GM19455 (cell line): ENCODE results near the gene ZNF516.
A peak's percentile ranks its signal among the peaks of the same experiment; 100 is the strongest.

Experiments
- ATAC-seq: cut with Tn5 transposase; IDR thresholded peaks from one replicate; pipeline ENCODE4 v1.9.1; 2021; ENCODE audit not compliant: unreplicated experiment

The ZNF516 gene

DNA sequence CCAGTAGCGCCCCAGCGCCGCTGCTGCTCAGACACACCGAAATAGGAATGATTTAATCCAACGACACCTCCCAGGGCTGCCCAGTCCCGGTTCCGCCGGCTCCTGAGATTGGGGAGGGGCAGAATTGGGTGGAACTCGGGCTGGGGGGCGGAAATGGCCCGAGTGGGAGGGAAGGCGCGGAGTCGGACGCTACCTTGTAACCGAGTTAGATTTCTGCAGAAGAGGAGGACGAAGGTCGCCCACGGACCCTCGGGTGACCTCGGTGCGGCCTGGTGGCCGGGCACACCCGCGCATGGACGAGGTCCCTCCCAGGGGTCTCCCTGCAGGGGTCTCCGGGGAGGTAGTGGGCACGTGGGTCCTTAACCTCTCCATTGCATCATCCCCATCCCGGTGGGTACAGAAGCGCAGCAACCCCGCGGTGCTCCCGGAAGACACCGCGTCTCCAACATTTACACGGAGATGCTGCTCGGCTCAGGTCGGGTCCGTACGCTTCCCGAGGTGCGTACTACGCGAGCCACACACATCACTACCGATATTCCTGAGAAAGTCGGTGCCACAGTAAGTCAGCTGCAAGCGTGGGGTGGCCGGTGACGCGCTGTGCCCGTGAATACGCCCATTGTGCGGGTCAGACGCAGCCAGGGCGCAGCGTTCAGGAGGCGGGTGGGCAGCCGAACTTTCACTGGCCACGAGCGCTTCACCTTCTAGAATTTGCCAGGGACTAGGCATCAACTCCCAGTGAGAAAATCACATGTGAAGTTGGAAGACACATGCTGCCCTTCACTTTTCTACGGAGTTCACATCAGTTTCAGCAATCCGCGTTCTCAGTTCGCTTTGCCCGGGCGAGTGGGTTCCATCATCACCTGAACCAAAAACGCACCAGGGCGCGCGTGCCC is 3.0 kb downstream of the ZNF516 start:
- ATAC-seq = no peak

DNA sequence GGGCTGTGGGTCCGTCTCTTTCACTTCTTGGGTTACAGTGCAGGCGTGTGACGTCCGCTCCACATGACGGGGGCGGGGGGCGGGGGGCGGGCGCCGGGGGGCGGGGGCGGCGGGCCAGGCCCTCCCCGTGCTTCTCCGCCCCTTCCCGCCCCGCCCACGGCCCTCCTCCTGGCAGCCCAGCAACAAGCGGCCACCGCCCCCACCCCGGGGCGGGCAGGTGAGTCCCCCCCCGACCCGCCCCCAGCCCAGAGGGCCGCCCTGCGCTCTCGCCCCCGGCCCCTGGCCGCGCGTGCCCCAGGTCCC is 3.6 kb downstream of the ZNF516 start:
- no peak for ATAC-seq

DNA sequence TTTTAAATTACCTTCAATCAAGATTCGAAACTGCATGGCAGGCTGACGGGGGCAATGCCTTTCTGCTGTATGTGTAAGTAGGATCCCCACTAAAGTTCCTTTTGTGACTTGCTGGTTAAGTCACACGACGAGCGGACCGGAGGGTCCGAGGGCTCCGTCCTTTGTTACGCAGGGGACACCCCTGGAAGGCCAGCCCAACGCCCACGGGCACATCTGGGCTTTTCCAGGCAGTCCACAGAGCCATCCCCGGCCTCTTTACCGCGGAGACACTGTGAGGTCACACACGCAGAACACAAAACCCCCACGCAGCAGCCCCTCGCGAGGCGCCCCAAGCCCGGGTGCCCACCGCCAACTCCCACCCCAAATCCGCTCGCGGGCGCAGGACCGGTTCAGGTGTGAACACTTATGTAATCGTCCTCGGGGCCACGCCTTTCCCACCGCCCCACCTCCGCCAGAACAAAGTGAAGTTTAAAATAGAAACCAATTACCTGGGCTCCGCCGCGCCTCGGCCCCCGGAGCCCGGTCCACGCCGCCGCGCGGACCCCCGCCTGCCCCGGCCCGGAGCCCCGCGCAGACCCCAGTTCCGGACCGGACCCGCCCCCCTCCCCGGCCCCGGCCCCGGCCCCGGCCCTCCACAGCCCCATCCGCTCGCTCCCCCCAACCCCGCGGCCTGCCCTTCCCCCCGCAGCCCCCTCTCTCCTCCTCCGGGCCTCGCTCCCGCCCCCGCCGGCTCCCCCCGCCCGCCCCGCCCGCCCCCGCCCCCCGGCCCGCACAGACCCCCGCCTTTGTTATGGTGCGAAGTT is 4.2 kb downstream of the ZNF516 start:
- no peak for ATAC-seq

DNA sequence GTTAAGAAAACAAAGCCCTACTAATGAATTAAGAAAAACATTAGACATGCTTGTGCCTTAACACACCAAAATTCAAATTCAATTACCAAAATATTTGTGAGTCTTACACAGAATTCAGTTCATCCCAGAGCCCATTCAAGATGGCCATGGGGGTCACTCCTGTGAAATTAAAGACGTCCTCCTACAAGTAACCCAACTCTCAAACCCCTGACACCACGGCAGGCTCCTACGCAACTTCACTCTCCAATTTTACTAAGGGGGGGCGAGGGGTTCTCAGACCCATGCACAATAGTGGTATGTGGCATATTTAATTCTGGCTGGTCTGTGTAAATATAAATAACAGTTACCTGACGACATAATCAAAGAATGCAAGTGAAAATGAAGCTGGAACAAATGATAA is 5.0 kb downstream of the ZNF516 start:
- ATAC-seq = no peak

DNA sequence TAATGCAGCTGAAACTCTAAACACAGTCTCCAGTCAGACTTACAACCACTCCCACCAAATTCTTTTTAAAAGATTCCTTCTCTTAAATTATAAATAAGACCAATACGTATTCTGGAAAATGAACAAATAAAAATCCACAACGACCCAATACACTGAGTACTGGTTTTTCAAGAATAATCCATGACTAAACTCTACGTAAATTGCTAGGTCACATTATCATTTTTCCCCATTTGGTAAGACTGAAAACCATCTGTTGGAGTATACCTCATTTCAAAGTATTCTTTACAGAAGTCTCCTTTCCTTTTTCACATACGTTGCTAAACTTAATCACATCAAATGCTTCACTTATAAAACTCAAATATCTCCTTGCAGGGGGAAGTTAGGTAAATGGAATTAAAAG is 6.0 kb downstream of the ZNF516 start:
- no peak for ATAC-seq

DNA sequence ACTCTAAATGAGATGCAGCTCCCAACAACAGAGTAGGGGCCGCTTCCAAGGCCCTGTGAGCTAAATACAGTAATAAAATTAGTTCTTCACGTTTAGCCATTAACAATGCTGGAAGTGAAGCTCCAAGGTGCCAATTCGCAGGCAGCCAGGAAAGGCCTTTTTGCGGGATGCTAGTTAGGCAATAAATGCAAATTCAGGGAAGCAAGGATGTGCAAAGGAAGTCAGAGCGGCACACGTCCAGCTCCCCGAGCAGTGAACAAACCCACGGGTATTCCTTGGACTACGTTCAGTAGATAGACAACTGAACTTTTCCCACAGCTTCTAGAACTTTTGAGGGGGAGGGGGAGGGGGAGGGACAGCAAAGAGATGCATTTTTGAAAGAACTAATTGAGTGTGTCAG is 6.9 kb downstream of the ZNF516 start:
- no peak for ATAC-seq

DNA sequence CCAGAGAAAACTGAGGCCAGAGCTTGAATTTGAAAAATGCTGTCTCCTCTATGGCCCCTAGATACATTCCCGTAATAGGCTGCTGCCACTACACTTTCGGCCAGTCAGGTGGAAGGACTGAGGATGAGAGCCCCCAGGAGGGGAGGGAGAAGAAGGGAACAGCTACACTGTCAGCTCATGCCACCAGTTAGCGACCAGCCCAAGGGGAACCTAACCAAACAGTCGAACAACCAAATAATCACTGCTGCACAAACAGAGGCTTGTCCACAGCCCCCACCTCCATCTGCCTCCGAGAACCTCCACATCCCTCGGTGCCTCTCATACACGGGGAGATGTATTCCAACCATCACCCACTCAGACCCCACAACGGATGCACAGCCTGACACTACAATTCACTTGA is 7.3 kb downstream of the ZNF516 start:
- no peak for ATAC-seq

DNA sequence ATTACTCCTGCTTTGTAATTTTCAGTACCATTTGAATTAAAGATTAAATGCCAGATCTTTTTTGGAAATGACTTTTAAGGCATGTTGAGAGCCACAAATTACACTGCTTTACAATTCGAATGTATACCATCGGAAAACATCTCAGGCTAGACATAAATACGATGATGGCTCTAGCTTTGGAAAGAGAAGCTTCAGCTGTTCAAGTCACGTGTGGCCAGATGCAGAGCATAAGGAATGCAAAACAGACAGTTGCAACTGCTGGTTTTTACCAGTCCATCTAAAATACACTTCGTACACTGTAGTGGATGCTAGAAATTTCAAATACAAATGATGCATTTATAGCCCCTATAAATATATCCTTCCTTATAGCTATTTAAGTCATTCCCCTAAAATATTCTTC is 8.0 kb downstream of the ZNF516 start:
- no peak for ATAC-seq

DNA sequence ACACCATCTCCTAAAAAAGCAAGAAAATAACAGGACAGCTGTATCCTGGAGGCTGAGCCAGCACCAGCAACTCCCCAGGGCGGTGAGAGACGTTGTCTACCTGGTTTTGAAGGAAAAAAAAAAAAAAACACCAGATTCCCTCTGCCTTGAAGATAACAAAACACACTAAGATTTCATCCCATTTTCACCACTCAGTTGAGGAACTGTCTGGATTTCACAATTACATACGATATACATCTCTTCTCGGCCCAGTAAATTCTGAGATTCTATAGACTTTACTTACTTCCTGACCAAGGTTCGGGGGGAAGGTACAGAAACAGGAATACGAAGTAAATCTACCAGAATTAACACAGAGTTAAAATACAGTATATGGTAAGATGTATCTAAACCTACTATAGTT is 8.5 kb downstream of the ZNF516 start:
- ATAC-seq = no peak

DNA sequence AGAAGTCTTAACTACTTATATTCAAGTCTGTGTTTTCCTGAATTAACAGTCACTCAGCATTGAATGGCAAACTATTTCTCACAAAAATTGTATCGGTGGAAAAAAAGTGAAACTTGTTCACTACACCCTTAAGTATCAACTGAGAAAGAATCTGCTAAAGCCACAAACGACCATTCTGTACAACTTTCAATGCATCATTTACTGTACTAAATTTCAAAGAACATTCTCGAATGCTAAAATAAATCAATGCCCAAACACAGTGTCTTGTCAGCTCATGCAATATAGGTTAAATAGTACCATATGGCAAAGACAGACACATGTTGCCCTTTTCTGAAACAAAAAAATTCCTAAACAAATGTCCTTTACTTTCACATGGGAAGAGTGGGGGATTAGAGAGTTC is 9.0 kb downstream of the ZNF516 start:
- no peak for ATAC-seq

DNA sequence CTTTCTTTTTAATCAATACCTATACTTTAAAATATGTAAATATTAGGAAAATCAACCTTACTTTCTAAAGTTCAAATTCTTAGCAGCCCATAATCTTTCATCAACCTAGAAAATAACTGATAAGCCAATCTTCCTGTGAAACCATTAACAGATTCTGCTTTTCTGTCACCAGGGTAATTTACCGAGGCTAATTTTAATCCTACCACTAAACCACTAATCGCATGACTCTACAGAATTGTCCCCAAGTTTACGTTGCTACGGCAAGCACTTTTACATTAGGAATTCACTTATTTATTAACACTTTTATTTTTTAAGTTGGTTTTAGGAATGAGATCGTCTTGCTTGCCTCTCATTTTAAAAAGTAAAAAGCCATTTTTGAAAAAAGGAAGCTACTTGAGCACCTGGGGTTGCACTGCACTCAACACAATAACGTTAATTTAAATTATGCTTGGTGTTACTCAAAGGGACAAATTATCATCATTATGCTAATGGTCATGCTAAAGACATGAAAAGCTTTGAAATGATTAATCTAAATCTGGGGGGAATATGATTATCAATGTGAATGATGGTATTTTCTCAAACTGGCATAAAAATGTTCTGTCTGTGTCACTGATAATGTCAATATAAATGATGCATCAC is 10.2 kb downstream of the ZNF516 start:
- ATAC-seq = no peak

DNA sequence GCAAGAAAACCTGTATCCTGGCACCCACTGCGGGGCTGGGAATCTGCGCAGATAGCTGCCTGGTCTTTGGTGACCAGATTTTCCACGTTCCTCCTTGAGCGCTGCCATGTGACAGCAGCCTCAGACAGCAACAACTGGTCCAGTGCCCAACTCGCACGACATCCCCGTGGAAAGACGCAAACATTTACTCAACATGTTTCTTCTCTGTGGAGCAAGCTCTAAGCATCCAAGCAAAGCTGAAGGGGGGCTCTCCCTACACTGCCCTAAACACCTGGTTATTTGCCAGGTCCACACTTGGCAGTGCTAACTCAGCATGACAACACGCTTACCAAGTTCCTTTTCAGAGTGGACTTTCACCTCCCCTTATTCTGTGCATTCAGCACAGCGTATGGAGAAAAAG is 11.3 kb downstream of the ZNF516 start:
- ATAC-seq = no peak

DNA sequence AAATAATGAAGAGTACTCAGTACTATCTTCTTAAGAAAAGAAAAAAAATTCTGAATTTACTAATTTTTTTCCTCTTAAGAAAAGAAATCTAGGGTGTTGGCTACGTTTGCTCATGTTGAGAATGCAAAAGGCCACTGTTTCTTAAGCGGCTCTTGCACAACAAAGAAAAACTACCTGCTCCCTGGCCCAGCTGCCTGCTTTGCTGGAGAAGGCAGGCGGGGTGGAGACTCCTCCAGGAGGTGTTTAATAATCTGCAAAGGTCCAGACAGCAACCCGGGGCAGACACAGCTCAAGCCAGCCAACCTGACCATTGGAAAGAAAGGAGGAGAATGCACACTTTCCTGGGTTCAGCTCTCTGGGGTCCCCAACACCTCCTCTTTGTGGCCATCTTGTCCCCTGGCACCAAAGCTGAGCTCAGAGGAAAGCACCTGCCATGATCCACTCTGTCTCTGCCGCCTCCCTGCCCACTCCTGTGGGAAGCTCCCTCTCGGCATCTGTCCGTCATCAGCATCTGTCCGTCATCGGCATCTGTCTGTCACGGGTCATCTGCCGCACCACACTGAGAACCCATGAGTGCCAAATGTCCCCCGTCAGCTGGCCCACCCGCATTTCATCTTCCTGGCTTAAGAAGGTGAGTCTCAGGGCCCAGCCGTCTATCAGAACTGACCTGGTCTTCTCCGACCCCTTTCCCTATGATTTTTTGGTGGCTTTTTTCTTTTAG is 11.9 kb downstream of the ZNF516 start:
- ATAC-seq = no peak

DNA sequence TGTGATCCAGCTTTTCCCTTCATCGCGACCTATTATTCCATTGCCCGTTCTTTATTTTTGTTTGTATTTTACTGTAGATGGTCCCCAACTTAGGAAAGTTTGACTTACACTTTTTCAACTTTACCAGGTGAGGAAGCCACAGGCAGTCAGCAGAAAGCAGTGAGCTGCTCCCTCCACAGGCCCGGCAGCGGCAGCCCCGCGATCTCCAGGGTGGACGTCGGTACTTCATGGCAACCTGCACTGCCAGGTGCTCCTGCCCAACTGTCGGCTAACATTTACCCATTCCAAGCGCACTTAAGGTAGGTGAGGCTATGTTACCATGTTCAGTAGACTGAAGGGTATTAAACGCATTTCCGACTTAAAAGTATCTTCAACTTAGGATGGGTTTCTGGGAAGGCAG is 12.8 kb downstream of the ZNF516 start:
- ATAC-seq = no peak

DNA sequence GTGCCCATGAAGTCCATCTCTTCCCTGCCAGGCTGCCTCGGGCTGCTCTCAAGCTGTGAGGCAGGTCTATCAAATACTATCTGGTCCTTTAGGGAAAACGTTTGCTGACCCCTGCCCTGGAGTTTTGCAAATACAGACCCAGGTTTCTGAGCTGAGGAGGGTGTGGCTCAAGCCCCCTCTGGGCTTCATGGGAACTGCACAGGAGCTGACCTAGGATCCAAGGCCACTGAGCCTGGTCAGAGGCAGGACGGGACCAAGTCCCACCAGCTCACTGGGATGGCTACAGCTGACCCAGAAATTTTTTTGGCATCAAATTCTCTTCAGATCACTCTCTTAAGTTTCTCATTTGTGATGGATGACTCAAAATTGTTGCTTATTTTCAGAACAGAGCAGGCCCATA is 14.1 kb downstream of the ZNF516 start:
- no peak for ATAC-seq

DNA sequence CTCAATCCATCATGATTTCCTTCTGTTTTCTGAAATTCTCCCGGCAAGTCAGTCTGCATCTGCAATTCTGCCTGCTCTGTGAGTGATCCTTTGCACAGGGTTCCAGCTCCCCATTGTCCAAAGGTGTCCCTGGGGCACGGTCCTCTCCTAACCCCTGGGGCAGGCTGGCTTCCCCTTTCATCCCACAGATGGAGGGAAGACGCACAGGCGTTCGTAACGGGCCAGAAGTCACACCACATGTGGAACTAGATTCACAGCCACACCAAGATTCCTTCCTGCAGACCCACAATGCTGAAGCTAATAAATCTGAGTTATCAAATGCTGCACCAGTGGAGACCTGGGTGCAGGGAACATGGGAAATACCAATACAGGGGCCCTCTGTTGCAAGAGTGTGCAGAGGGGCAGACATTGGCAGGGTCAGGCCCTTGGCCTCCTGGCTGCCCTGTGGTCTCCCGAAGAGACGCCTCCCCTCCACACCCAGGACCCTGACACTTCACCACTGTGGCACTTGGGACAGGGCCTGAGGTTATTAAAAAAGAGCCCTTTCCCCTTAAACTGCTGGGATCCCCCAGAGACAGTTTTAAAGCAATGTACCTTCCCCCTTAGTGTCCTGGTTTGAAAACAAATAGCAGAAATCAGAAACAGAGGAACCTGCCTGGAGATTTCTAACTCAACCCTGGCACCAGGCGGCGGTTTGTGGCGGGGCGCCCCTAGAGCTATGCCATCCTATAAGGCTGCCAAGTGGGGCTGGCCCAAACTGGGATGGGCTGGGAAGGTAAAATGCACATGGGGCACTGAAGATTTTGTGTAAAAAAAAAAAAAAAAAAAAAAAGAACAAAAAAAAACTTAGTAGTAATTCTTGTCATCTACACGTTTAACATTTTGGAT is 15.4 kb downstream of the ZNF516 start:
- ATAC-seq = no peak

DNA sequence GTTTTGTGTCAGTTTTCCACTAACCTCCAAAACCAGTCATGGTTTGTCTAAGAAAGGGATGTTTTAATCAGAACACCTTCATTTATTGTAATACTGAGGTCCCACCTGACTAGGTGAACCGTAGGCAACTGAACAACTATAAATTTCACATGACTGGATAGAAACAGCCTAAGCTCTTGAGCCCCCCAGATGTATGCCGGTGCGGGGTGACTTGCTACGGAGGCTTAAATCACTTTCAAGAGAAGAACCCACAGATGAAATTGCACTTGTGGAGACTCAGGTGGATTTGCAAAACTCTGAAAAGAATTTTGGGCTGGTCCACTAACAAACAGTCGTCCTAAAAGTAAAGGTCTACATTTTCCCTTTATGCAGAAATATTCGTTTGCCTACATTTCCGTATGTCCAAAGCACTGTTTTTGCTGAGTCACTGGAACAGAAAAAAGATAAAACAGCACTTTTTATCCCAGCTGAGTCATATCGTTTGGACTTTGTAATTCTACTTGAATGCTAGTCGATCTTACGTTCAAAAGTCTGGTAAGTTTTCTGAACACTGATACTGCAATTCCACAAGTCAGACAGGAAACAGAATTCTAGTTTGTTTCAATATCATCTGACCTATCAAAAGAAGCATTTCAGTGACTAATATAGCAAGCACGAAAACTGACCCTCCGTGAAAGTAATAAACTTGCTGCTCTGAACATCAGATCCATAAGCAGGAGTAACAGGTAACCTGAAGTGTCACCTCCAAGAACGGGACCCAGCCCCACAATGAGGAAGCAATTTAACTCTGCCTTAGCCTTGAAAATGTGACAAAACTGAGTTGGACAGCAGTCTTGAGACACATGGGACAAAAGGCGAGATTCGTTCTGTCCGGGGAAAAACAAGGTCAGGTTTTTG is 18.1 kb downstream of the ZNF516 start:
- peak; percentile 55 for ATAC-seq

DNA sequence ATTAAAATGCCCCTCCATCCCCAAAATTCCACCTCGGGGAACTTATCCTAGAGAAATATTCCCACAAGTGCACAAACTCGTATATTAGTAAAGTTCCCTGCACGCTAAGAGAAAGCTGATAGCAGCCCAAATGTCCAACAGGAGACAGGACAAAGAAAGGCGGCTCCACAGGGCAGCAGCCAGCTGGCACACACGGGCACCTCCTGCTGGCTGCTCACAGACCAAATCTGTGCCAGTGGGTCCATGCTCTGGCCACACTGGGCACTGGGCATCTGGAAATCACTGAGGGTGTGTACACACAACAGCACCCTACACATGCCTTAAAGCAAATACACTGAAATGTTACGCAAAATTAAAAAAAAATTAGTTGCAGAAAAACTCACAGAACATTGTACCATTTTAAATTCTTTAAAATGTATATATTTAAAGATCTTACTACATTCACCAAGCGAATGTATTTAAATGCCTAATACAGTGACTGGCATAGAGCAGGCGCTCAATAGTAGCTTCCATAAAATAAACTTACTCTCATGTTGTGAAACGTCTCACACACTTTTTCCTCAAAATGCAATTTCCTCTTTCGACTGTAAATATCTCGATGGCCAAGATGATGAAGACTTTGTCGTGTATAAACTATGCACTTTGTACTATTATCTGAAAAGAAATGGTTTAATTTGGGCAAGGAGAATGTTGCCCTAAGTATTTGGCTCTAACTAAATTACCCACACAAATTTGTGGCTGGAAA is 19.4 kb downstream of the ZNF516 start:
- no peak for ATAC-seq

DNA sequence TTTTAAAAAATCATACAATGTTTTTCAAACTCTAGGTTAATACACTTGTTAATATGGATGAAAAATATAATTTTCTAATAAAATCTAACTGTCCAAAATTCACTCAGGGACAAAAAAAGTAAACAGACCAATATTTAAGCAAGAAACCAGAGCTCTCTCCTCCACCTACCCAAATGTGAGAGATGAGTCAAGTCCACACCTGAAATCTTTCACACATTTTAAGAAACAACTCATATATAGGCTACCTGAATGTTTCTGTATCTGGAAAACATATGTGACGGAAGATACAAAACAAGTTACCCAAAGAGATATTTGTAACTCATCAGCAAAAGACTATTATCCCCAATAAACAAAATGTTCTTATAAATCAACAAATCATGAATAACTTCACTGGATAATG is 20.2 kb downstream of the ZNF516 start:
- ATAC-seq = no peak
